Spleen (tissue), 7 donors: ENCODE results near the gene CYRIA.

Experiments
- CTCF ChIP-seq, 11 experiments: fragments of 200-600 bp in 7 of 11; fragments of 450-650 bp in 4 of 11; sonication (generic) in 4 of 11; IDR thresholded peaks in 8 of 11; conservative IDR thresholded peaks in 3 of 11; 1 replicate in 7 of 11; 2 replicates in 4 of 11; pipeline versions ENCODE4 v1.4.0 to v1.8.0; 2016 to 2021; ENCODE audit warnings: antibody characterized with exemption in 11 of 11, inconsistent platforms in 4 of 11, mild to moderate bottlenecking in 1 of 11
- POLR2A ChIP-seq, 3 donors: fragments of 450-650 bp; IDR thresholded peaks; one replicate each; pipeline ENCODE4 v1.5.1; 2017; ENCODE audit warnings: antibody characterized with exemption in 3 of 3, mild to moderate bottlenecking in 1 of 3
- POLR2AphosphoS5 ChIP-seq, 3 donors: sonication (generic); formaldehyde crosslinking; IDR thresholded peaks; one replicate each; pipeline ENCODE4 v1.5.1; 2017; ENCODE audit warnings: antibody characterized with exemption in 3 of 3
- donor health status: DM: no; HTN: no; CAD: no; lungs with moderate emphysema.
- donor health status: DM: no; HTN: no; CAD: no.
- donor health status: DM: no; HTN: no; CAD: no.

GRCh38 chr2:16680304-16680703, 14.7 kb upstream of the CYRIA start:
- TF ChIP-seq CTCF (IDR thresholded peaks at IDR 0.05 in 8 of 11, conservative IDR thresholded peaks at IDR 0.05 in 3 of 11), result no peak
- TF ChIP-seq POLR2A (IDR thresholded peaks at IDR 0.05), result no peak
- no peak for TF ChIP-seq POLR2AphosphoS5 (IDR thresholded peaks at IDR 0.05)
